Nephron (organoid): ENCODE results near the gene DOCK2.
A peak's percentile ranks its signal among the peaks of the same experiment; 100 is the strongest.

Source experiments
- H3K27ac Mint-ChIP-seq, 3 experiments: 2 replicates each; pipeline ENCODE4 v1.8.0; 2020; ENCODE audit warnings: mixed read lengths in 3 of 3, mild to moderate bottlenecking in 2 of 3, moderate library complexity in 1 of 3
- H3K27me3 Mint-ChIP-seq: 2 replicates; pipeline ENCODE4 v1.8.0; 2021; ENCODE audit warnings: low read depth, mild to moderate bottlenecking, moderate library complexity, mixed read lengths
- H3K36me3 Mint-ChIP-seq: 2 replicates; pipeline ENCODE4 v1.8.0; 2020; ENCODE audit warnings: low read depth, mixed read lengths
- H3K4me1 Mint-ChIP-seq: 2 replicates; pipeline ENCODE4 v1.8.0; 2020; ENCODE audit warnings: mixed read lengths
- H3K4me3 Mint-ChIP-seq, 3 experiments: 2 replicates each; pipeline ENCODE4 v1.8.0; 2020; ENCODE audit warnings: mild to moderate bottlenecking in 3 of 3, mixed read lengths in 3 of 3, moderate library complexity in 2 of 3
- H3K9me3 Mint-ChIP-seq: 2 replicates; pipeline ENCODE4 v1.8.0; 2020; ENCODE audit warnings: mixed read lengths
- CTCF ChIP-seq, 3 experiments: fragments of 200-600 bp; sonication (generic); IDR thresholded peaks; one replicate each; pipeline ENCODE4 v1.5.0; 2021; ENCODE audit warnings: antibody characterized with exemption in 3 of 3; ENCODE audit not compliant: unreplicated experiment in 3 of 3

The DOCK2 gene

GRCh38 chr5:169918228-169918627 lies 281.2 kb downstream of the DOCK2 start:
- H3K4me3 Mint-ChIP-seq: no peak overlapping the region
- no peaks in the 10 kb centered on the region for H3K9me3 Mint-ChIP-seq
- H3K4me1 Mint-ChIP-seq: peaks cover 24% of the 10 kb centered on the region
- no peaks in the 10 kb centered on the region for H3K36me3 Mint-ChIP-seq
- no peaks in the 10 kb centered on the region for H3K27me3 Mint-ChIP-seq
- H3K27ac Mint-ChIP-seq: peak overlapping the region in 1 of 3 experiments; percentile 8
- TF ChIP-seq CTCF (IDR thresholded peaks at IDR 0.05; ENCODE audit: unreplicated experiment in 3 of 3): no peak

GRCh38 chr5:169920474-169920873 lies 283.4 kb downstream of the DOCK2 start:
- no peak for TF ChIP-seq CTCF (IDR thresholded peaks at IDR 0.05; ENCODE audit: unreplicated experiment in 3 of 3)
- Mint-ChIP-seq H3K36me3 (no peaks in the 10 kb centered on the region), H3K4me1 (peaks cover 16% of the 10 kb centered on the region), H3K9me3 (no peaks in the 10 kb centered on the region), H3K27me3 (no peaks in the 10 kb centered on the region), H3K4me3 (no peak overlapping the region), H3K27ac (no peak overlapping the region)

- Mint-ChIP-seq H3K36me3 (no peaks in the 10 kb centered on the region), H3K27ac (no peak overlapping the region), H3K27me3 (no peaks in the 10 kb centered on the region), H3K4me1 (peaks cover 16% of the 10 kb centered on the region), H3K9me3 (no peaks in the 10 kb centered on the region), H3K4me3 (no peak overlapping the region)
- TF ChIP-seq CTCF (IDR thresholded peaks at IDR 0.05; ENCODE audit: unreplicated experiment in 3 of 3): no peak
Measured at GRCh38 chr5:169921384-169921783, 284.3 kb downstream of the DOCK2 start.

- H3K4me1 Mint-ChIP-seq: peaks cover 21% of the 10 kb centered on the region
- H3K9me3 Mint-ChIP-seq: no peaks in the 10 kb centered on the region
- no peak for TF ChIP-seq CTCF (IDR thresholded peaks at IDR 0.05; ENCODE audit: unreplicated experiment in 3 of 3)
- no peak overlapping the region for H3K27ac Mint-ChIP-seq
- H3K36me3 Mint-ChIP-seq: no peaks in the 10 kb centered on the region
- H3K27me3 Mint-ChIP-seq: no peaks in the 10 kb centered on the region
- H3K4me3 Mint-ChIP-seq: no peak overlapping the region
Measured at GRCh38 chr5:169921949-169922348, 284.9 kb downstream of the DOCK2 start.

- H3K4me3 Mint-ChIP-seq: no peak overlapping the region
- no peaks in the 10 kb centered on the region for H3K9me3 Mint-ChIP-seq
- peaks cover 25% of the 10 kb centered on the region for H3K4me1 Mint-ChIP-seq
- no peaks in the 10 kb centered on the region for H3K27me3 Mint-ChIP-seq
- H3K27ac Mint-ChIP-seq: no peak overlapping the region
- no peak for TF ChIP-seq CTCF (IDR thresholded peaks at IDR 0.05; ENCODE audit: unreplicated experiment in 3 of 3)
- no peaks in the 10 kb centered on the region for H3K36me3 Mint-ChIP-seq
Measured at GRCh38 chr5:169922474-169922873, 285.4 kb downstream of the DOCK2 start.

- Mint-ChIP-seq H3K9me3 (no peaks in the 10 kb centered on the region), H3K27ac (no peak overlapping the region), H3K27me3 (no peaks in the 10 kb centered on the region), H3K36me3 (no peaks in the 10 kb centered on the region), H3K4me1 (peaks cover 20% of the 10 kb centered on the region), H3K4me3 (no peak overlapping the region)
- no peak for TF ChIP-seq CTCF (IDR thresholded peaks at IDR 0.05; ENCODE audit: unreplicated experiment in 3 of 3)
Measured at GRCh38 chr5:169923988-169924387, 286.9 kb downstream of the DOCK2 start.
